GM18858 (cell line): ENCODE results near the gene EXD1.
"Not testable (repeated sequence)": the region's sequence is repeated elsewhere in the genome, so short reads cannot be mapped to it uniquely, and the experiment has no call there.

Experiments used
- ATAC-seq: cut with Tn5 transposase; IDR thresholded peaks from one replicate; pipeline ENCODE4 v1.9.1; 2021; ENCODE audit not compliant: unreplicated experiment

Gene EXD1

GRCh38 chr15:41151451-41152005 lies 79.0 kb downstream of the EXD1 start:
- no peak for ATAC-seq

- no peak for ATAC-seq
Measured at GRCh38 chr15:41150279-41150678, 80.3 kb downstream of the EXD1 start.

GRCh38 chr15:41148065-41148464 lies 82.5 kb downstream of the EXD1 start:
- no peak for ATAC-seq

- no peak for ATAC-seq
Measured at GRCh38 chr15:41139619-41140018, 90.9 kb downstream of the EXD1 start.

GRCh38 chr15:41139112-41139511 lies 91.4 kb downstream of the EXD1 start:
- ATAC-seq = not testable (repeated sequence)

- not testable (repeated sequence) for ATAC-seq
Measured at GRCh38 chr15:41135580-41135979, 95.0 kb downstream of the EXD1 start.

GRCh38 chr15:41133454-41133853 lies 97.1 kb downstream of the EXD1 start:
- no peak for ATAC-seq
